ENCODE data around the gene SNCG. TPM values are rescaled to one million over a fixed set of nuclear protein-coding genes. Genes with fewer than 3 reads are reported as not detected.
A peak's percentile ranks its signal among the peaks of the same experiment; 100 is the strongest.

Gene SNCG
- total RNA-seq, 1 donor from 2014 or later = 25.0 TPM

DNA sequence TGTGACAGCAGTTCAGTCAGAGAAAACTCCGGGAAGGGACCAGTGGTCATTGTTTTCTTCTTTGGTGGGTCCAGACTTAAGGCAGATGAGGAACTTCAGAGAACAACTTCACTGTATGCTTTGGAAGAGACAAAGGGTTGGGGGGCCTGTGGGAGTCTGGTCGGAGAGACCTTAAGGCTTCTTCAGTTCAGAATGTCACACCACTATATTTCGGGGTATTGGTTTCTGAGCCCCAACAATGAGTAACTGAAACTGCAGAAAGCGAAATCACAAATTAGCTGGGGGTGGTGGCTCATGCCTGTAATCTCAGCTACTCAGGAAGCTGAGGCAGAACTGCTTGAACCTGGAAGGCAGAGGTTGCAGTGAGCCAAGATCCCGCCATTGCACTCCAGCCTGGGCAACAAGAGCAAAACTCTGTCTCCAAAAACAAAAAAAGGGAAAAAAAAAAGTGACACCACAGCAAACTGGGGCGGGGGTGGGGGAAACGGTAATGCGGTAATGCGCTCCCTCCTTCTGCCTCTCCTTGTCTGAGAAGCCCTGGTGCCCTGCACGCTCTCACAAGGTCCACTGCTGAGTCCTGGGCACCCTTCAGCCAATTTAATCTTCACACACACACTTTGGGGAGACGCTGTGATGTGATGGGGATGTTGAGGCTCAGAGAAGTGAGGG, 7.7 kb downstream of the SNCG start:
- peaks cover 53% of the 10 kb centered on the region for H3K4me1 ChIP-seq
- ATAC-seq (no peak), DNase-seq (no peak)
- peak overlapping the region; percentile 58 for H3K27ac ChIP-seq
- no peak for TF ChIP-seq CTCF (IDR thresholded peaks at IDR 0.05)
- H3K27me3 ChIP-seq (ENCODE audit: low read depth) = no peaks in the 10 kb centered on the region
- H3K36me3 ChIP-seq = no peaks in the 10 kb centered on the region
- H3K9me3 ChIP-seq = no peaks in the 10 kb centered on the region
- intact Hi-C loops (cut with DNase I) = no loop called here
- H3K4me3 ChIP-seq = no peak overlapping the region

GRCh38 chr10:86967481-86967941, 9.1 kb downstream of the SNCG start:
- H3K9me3 ChIP-seq = no peaks in the 10 kb centered on the region
- no peak for DNase-seq
- ATAC-seq = no peak
- TF ChIP-seq CTCF (IDR thresholded peaks at IDR 0.05) = no peak
- intact Hi-C loops (cut with DNase I) = no loop called here
- peaks cover 65% of the 10 kb centered on the region for H3K4me1 ChIP-seq
- H3K27ac ChIP-seq = peak overlapping the region; percentile 99
- H3K27me3 ChIP-seq (ENCODE audit: low read depth) = no peaks in the 10 kb centered on the region
- peak overlapping the region; percentile 74 for H3K4me3 ChIP-seq
- H3K36me3 ChIP-seq = no peaks in the 10 kb centered on the region

GRCh38 chr10:86968271-86968993, 10.0 kb downstream of the SNCG start, which contains the start of gene ADIRF:
Gene ADIRF (plus strand): TSS chr10:86968482. CDS start chr10:86968545, 63 bp downstream.
- ATAC-seq (peak; percentile 37 to 38), DNase-seq (peak; percentile 81)
- Histone ChIP-seq H3K27me3 (ENCODE audit: low read depth) (no peaks in the 10 kb centered on the region), H3K4me3 (peak within 1 kb of the TSS; percentile 74), H3K27ac (peak within 1 kb of the TSS; percentile 99), H3K9me3 (no peaks in the 10 kb centered on the region), H3K36me3 (no peaks in the 10 kb centered on the region), H3K4me1 (peaks cover 67% of the 10 kb centered on the region)
- no peak for TF ChIP-seq CTCF (IDR thresholded peaks at IDR 0.05)
- intact Hi-C loops (cut with DNase I) = no loop called here

GRCh38 chr10:86968994-86969355, 10.6 kb downstream of the SNCG start:
- Histone ChIP-seq H3K4me3 (peak overlapping the region; percentile 74), H3K4me1 (peaks cover 67% of the 10 kb centered on the region), H3K27me3 (ENCODE audit: low read depth) (no peaks in the 10 kb centered on the region), H3K27ac (peak overlapping the region; percentile 99), H3K9me3 (no peaks in the 10 kb centered on the region), H3K36me3 (no peaks in the 10 kb centered on the region)
- ATAC-seq (no peak), DNase-seq (no peak)
- no peak for TF ChIP-seq CTCF (IDR thresholded peaks at IDR 0.05)
- intact Hi-C loops (cut with DNase I) = no loop called here

DNA sequence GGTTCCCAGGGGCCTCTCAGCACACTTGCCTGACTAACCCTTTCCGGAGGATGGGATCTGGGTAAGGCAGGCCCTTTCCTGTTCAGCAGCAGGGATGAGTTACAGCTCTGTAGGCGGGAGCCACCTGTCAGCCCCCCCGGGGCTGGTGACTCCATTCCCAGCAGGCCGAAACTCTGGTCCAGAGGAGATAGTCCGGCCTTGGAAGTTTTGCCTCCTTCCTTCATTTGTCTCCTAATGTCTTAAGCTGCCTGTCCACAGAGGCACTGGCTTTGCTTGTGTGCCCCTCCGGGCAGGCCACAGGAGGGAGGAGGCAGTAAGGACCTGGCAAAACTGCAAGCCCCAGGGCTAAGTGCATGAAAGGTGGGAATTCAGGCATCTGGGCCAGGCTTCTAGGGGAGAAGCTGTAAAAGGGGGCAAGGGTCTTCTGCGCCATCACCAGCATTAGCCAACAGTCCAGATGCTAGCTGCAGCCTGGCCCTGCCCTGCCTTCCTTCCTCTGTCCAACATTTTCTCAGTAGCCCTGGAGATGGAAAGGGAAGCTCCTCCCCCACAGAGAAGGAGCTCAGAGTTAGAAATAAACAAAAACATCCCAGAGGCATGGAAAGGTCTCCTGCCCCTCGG, 11.1 kb downstream of the SNCG start:
- TF ChIP-seq CTCF (IDR thresholded peaks at IDR 0.05) = no peak
- DNase-seq (no peak), ATAC-seq (no peak)
- H3K4me1 ChIP-seq = peaks cover 67% of the 10 kb centered on the region
- H3K9me3 ChIP-seq = no peaks in the 10 kb centered on the region
- H3K27ac ChIP-seq = peak overlapping the region; percentile 99
- peak overlapping the region; percentile 74 for H3K4me3 ChIP-seq
- intact Hi-C loops (cut with DNase I) = no loop called here
- H3K27me3 ChIP-seq (ENCODE audit: low read depth) = no peaks in the 10 kb centered on the region
- no peaks in the 10 kb centered on the region for H3K36me3 ChIP-seq
